GM19395 (cell line): Measurements from ENCODE around the gene ANXA4.
A peak's percentile ranks its signal among the peaks of the same experiment; 100 is the strongest.
"Not testable (repeated sequence)": the region's sequence is repeated elsewhere in the genome, so short reads cannot be mapped to it uniquely, and the experiment has no call there.

Experiments
- ATAC-seq: cut with Tn5 transposase; IDR thresholded peaks from one replicate; pipeline ENCODE4 v1.9.1; 2021; ENCODE audit warnings: mild to moderate bottlenecking, moderate library complexity; ENCODE audit not compliant: unreplicated experiment

The ANXA4 gene

GRCh38 chr2:69801745-69802290, 59.9 kb downstream of the ANXA4 start:
- no peak for ATAC-seq

DNA sequence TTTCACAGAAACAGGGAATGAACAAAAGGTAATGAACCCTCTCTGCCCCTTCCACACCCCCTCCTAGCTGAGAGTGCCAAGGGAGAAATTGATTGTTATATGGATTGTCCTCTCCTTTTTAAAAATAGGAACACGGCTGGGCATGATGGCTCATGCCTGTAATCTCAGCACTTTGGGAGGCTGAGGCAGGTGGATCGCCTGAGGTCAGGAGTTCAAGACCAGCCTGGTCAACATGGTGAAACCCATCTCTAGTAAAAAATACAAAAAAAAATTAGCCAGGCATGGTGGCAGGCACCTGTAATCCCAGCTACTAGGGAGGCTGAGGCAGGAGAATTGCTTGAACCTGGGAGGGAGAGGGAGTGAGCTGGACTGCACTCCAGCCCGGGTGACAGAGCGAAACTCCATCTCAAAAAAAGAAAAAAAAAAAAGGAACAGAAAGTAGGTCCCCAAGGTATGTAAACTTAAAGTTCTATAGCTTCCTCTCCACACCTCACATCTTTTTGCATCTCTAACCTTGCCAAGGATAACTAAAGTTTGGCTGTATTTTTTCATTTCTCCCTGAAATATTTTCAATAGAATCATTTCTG, 60.9 kb downstream of the ANXA4 start:
- peak; percentile 79 for ATAC-seq

- no peak for ATAC-seq
Observed at GRCh38 chr2:69804416-69804815, 62.5 kb downstream of the ANXA4 start.

DNA sequence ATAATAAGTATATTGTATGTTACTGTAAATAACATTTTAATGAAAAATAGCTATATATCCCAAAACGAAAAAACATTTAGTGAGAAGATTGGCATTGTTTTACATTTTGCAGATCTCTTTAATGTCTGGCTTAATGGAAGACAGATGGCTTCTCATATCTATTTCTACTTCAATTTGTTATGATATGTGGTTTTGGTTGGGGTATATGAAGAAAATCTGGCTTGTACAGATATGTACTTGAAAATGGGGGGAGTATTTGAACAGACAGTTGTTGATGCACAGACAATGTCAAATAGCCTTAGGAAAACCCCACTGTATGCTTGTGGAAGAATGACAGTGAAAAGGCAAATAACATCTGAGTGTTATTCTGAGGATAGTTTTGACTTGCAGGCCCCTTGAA, 64.0 kb downstream of the ANXA4 start:
- ATAC-seq, result no peak

DNA sequence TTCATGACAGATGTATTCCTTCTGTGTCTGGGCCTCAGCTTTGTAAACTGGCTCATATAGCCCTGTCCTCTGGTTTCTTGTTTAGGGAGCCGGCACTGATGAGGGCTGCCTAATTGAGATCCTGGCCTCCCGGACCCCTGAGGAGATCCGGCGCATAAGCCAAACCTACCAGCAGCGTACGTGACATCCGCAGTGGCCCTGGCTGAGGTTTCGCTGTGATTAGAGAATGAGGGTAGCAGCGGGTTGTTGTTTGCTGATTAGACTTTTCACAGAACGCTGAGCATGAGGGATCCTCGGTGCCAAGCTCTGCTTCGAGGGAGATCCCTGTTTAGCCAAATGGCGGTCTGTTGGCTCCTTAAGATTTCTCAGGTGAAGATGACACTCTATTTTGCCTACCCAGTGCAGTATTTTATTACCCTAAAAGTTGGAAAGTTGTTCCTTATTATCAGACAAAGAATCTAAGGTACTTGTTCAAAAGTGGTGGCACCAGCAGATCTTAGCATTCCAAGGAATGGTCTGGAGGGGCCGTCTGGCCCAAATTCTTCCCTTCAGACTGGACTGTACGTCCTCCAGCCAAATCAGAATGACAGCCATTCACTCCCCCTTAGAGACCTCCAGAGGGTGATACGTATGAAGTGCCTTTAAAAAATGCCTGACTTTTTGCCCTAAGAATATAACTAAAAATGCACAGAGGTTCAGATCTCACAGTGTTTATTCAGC, 66.0 kb downstream of the ANXA4 start:
- no peak for ATAC-seq

- ATAC-seq, result no peak
Observed at GRCh38 chr2:69810550-69810949, 68.6 kb downstream of the ANXA4 start.

GRCh38 chr2:69811018-69811417, 69.1 kb downstream of the ANXA4 start:
- no peak for ATAC-seq

- no peak for ATAC-seq
Observed at GRCh38 chr2:69811591-69811990, 69.7 kb downstream of the ANXA4 start.

- ATAC-seq, result no peak
Observed at GRCh38 chr2:69815717-69816116, 73.8 kb downstream of the ANXA4 start.

DNA sequence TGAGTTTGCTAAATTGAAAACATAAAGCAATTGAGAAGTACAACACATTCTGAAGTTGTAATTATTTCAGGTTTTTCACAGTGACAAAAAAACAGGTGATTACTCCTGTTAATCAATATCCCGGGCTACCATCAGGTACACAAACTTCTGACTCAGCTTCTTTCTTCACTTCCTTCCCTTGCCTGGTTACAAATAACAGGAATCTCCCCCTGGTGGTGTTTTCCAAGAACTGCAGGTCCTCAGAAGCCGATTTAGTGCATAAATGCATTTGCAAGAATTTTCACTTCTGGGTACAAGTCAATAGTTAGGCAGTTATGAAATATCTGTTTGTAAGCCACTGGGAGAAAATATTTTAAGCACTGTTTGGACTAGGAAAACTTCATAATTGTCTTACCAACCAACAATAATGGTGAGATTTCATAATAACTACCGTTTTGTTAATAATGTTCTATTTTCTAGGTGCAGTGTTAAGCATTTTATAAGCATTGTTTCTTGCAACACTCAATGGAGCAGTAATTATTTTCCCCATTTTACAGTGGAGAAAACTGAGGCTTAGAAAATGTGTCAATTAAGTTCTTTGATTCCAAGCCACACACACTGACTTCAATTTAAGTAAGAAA, 75.1 kb downstream of the ANXA4 start:
- ATAC-seq, result no peak

DNA sequence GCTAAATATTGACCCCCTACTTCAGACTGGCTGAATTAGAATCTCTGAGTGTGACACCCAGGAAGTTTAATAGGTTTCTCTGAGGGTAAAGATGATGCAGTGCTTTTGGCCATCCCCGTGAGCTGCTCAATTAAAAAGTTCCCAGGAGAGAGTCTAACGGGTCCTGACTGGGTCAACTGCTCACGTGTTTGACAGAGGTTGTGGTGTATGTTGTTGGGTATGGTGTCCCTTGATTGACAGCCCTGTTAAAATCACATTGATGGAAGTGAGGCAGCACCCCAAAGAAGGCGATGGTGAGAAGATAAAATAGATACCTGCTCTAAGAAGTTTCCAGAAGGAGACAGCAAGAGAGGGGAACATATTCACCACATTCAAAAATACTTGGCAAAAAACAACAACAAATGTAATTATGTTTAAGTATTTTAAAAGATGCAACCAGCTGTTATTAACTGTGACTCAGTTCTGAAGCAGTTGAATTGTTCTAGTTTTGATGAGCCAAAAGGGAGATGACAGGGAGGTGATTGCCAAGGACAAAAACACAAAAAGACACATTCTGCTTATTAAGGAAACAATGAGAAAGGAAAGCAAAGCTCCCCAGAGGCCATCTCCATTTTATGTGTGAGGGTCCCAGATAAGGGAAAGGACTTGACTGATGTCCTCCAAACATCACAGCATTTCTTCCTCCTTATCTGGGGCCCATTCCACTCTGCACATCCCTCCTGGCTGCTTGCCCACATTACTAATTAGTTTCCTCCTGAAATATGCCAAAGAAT, 76.0 kb downstream of the ANXA4 start:
- no peak for ATAC-seq

GRCh38 chr2:69827796-69828540, 86.0 kb downstream of the ANXA4 start:
- ATAC-seq, result no peak

DNA sequence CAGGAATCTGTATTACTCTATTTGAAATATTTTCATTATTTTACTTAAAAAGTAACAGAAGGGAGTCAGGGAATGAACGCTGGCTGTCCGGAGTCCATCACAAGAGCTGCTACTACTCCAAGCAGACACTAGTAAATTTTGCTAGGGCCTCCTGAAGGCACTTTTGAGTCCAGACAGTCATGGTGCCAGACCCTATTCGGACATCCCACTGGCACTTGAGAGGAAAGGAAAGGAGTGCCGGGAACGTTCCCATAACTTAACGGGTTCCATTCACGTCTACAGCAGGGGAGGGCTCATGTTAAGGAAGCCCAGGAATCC, 87.0 kb downstream of the ANXA4 start:
- peak; percentile 2 for ATAC-seq

DNA sequence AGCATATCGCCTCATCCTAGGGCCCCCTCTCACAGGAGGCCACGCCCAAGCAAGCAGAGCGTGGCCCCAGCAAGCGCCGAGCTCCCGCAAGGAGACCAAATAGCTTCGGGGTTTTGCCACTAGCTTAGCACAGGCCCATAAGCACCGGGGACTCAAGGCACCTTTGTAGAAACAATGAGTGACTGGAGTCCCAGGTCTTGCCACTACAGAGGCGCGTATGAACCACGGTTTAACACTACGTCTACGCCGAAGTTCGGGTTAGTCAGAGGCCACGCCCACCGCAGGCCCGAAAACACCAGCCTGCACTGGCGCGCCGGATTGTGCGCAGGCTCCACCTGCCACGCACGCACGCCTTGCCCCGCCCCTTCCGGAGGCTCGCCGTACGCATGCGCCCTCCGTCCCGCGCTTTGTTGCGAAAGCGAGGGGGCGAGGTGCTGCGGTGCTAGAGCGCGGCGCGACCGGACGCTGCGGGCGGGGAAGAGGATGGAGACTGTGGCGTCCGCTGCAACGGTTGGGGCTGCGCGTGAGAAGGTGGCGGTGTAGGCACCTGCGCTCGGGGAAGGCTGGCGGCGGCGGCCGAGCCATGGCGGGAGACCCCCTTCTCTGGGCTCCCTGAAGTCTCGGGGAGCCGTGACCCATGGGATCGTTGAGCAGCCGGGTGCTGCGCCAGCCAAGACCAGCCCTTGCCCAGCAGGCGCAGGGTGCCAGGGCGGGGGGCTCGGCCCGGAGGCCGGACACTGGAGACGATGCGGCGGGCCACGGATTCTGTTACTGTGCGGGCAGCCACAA, 87.5 kb downstream of the ANXA4 start, which contains the start of gene GMCL1:
TSS of gene GMCL1 (plus strand) at position 405 of the 789 bp plus-strand sequence. CDS start at position 638, 233 bp downstream.
- peak; percentile 90 for ATAC-seq

DNA sequence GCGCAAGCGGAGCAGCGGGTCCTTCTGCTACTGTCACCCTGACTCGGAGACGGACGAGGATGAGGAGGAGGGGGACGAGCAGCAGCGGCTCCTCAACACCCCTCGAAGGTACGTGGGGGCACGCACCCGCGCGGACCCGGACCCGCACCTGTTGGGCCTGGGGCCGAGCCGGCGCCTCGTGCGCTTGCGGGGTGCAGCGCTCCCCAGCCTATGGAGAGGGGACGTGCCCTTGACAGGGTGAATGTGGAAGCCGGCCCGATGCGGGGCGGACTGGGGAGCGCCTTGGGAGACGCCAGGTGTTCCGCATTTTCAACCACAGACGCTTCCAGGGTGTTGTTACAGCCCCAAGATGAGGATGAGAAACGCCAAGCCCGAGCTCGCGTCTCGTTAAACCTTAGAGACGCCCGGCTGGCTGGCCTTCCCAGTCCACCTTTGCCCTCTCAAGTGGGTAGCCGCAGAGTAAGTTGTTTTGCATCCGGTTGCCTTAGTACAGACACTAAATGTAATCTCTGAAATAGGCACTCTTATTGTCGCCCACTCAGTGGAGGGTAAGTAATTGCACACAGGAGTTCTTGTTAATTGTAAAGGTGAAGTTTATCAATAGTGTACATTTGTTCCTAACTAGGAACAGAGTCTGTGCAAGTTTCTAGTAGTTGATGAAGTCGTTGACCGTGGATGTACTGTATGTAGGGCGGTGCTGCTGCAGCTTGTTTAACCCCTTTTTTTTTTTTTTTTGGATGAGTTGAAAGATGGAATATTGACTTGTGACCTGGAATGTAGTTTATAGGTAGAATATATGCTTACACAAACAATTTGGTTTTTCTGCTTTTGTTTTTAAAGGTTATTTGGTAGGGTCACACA, 88.3 kb downstream of the ANXA4 start:
- ATAC-seq, result peak; percentile 35

DNA sequence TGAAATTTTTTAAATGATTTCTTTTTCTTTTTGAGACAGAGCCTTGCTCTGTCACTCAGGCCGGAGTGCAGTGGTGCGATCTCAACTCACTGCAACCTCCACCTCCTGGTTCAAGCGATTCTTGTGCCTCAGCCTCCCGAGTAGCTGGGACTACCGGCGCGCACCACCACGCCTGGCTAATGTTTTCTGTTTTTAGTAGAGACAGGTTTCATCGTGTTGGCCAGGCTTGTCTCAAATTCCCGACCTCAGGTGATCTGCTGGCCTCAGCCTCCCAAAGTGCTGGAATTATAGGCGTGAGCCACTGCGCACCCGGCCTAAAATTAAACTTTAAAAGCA, 88.9 kb downstream of the ANXA4 start:
- not testable (repeated sequence) for ATAC-seq

- ATAC-seq, result no peak
Observed at GRCh38 chr2:69831354-69831905, 89.5 kb downstream of the ANXA4 start.

DNA sequence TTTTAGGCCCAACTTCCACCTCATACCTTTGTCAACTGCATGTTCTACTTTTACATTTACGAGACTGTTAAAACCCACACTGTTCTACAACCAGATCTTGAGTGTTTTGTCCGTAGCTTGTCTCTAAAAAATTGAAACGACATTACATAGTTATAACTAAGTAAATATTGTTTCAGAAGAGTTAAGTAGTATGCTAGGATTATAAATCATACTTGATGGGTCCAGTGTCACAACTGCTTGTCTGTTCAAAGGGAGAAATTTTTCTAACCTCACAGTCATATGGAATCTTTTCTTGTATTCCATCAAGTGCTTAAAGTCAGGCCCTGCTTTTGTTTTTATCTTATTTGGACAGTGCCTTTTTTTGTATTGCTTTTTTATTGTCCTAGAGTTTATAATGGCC, 91.8 kb downstream of the ANXA4 start:
- no peak for ATAC-seq

DNA sequence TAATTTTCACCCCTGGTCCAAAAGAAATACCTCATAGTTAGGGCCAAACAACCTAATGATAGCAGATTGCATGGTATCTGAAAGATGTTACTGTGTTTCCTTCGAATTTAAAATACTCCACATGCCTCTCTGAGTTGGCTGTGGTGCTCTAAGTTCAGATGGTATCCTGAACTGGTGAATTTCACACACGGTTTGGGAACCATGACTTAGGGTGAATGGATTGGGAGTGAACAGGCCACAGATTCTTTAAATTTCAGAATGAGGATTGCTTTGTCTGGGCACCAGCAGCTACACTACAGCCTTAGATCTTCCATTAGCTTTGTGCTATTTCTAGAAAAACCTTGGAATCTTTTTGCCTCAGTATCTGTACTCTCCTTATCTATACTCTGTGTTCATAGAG, 93.7 kb downstream of the ANXA4 start:
- no peak for ATAC-seq
